GM18520 (cell line): ENCODE measurements around the gene TMPRSS3.

Experiments used
- ATAC-seq: cut with Tn5 transposase; IDR thresholded peaks from one replicate; pipeline ENCODE4 v1.9.1; 2021; ENCODE audit not compliant: unreplicated experiment

Gene TMPRSS3

DNA sequence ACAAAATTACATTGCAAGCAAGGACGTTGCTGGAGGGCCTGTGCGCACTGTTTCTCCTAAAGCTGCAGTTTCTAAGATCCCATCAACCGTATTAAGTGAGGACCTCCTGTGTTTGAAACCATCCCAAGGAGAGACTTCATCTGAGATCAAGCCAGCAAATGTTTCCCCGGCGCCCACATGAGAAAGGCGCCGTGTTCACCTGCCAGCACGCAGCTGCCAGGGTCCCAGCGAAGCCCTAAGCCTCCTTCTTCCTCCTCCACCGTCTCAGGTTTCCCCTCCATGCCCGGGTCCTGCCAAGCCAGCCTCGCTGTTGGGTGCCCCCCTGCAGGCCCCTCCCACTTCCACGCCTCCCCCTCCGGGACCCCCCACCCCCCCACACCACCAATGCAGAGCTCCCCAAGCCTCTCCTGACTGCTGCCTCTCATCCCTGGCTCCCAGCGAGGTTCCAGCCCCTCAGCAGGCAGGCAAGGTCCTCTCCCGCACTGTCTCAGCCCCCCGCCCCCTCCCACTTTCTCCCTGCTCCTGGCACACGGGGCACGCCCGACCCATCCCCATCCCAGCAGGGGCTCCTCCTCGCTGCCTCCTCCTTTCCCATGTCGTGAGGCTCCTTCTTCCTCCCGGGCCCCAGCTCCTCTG is 20.9 kb downstream of the TMPRSS3 start:
- no peak for ATAC-seq

DNA sequence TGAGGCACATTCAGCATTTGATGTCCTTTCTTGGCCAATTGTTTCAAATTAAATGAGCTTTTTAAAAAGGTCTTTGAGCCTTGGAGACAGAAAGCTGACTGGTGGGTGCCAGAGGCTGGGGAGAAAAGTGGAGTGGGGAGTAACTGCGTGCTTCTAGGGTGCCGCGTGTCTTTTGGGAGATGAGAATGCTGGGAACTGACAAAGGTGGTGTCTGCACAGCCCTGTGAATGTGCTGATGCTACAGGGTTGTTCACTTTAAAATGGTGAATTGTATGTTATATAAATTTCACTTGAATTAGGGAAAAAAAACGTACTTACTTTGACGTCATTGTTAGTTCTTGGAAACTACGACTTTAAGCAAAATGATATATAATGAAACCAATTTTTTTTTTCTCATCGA is 21.4 kb downstream of the TMPRSS3 start:
- no peak for ATAC-seq

DNA sequence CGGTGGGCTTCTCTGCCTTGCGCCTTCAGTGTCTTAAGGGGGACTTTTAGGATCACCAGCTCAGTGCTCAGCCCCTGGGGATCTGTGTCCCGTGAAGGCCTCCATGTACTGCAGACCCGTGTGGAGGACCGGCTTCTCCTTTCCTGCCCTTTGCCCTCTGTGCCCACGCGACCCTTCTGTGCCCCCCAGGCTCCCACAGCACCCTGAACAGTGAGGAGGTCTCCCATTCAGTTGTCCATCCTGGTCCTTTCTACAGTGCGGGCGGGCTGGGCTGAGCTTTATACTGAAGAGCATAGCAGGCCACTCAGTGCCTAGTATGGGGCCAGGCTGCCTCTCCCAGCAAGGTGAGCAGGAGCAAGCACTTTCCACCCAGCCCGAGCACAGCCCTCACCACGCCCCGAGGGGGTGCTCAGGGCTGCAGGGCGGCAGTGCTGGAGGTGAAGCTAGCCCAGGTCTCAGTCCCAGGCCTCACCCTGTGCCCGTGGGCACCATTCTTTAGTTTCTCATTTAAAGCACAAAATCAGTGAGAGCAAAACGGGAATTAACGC is 21.9 kb downstream of the TMPRSS3 start:
- ATAC-seq: no peak

DNA sequence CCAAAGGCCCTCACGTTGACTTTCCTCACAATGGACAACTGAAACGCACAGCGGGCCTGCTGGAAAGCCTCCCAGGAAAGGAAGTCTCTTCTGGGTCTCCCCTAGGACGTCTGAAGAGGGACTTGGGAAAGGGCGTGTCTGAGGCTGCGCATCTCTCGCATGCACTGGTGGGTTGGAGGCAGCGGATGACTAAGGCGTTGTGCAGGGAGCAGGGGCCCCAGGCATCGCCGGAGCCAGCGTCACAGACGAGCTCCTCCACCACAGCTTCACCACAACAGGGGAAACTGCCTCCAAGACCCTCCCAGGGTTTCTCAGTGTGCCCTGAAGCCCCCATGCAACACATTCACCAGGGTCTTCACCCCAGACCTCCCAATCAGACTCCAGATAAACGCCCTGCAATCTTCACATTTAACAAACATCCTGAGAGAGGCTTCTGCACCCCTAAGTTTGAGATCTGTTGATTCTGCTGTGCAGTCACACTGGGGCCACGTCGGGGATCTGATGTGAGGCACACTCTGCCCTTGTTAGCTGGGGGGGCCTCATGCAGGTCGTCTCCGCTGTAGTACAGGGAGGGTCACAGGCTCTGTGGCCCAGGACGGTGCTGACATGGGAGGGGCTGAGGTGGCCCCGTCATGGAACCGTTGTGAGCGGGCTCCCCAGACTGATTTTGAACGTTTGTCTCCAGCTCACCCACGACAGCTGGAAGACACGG is 22.5 kb downstream of the TMPRSS3 start:
- ATAC-seq: no peak

DNA sequence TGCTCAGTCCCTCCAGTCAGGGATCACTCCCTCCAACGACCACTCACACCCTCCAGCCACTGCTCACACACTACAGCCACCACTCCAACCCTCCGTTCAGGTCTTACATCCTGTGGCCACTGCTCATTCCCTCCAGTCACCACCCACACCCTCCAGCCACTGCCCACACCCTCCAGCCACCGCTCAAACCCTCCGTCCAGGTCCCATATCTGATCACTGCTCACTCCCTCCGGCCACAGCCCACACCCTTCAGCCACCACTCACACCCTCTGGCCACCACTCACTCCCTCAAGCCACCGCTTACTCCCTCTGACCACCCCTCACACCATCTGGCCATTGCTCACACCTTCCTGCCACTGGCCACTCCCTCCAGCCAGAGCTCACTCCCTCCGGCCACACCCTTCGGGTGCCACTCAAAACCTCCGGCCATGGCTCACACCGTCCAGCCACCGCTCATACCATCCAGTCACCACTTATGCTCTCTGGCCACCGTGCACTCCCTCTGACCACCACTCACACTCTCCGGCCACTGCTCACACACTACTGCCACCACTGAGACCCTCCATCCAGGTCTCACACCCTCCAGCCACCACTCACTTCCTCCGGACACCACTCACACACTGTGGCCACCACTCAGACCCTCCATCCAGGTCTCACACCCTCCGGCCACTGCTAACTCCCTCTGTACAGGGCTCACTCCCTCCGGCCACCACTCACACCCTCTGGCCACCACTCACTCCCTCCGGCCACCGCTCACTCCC is 24.8 kb downstream of the TMPRSS3 start:
- ATAC-seq: no peak

DNA sequence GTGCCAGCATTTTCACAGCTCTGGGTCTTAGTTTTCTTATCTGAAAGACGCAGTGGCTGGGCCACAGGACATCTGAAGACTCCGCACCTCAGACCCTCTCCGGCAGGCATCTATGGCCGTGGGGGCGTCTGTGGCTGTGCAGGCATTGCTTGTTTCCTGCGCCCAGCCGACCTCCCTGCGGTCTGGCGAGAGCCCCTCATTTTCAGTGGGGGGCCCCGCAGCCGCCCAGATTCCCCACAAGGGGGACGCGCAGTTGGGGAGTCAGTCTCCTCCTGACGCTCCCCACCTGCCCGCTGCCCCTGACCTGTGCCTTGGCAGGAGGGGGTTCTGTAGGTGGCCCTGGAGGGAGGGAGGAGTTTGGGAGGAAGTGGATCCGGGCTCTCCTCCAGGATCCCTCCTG is 26.0 kb downstream of the TMPRSS3 start:
- no peak for ATAC-seq

DNA sequence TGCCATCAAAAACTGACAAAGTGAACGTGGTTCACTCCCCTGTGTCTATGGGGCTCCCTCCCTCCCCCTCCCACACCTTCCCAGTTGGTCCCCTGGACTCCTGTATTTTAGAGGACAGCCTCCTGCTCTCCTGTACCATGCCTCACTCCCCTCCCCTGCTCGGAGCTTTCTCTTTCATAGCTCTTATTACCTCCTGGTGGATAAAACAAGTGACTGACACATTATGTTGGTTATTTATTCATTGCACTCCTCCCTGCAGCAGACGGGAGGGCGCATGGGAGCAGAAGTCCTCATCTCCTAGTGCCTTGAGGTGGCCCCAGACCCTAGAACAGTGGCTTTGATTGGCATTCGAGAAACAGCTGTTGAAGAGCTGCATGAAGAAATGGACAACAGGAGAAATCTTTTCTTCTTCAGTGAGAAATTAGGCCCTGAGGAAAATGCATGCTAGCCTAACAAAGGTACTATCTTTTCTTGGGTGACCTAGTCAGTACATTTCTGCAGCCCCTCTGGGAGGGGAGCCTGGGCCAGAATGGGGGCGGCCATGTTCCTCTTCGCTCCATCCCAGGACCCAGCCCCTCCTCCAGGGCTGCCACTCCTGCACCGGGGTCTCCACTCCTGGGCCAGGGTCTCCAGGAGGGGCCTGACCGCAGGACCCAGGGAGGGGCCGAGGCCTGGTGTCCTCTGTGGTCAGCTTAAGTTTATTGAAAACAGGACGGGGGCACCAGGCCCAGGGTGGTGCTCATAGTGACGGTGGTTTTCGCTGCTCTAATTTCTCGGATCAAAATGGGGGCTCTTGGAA is 28.3 kb downstream of the TMPRSS3 start:
- ATAC-seq: no peak

DNA sequence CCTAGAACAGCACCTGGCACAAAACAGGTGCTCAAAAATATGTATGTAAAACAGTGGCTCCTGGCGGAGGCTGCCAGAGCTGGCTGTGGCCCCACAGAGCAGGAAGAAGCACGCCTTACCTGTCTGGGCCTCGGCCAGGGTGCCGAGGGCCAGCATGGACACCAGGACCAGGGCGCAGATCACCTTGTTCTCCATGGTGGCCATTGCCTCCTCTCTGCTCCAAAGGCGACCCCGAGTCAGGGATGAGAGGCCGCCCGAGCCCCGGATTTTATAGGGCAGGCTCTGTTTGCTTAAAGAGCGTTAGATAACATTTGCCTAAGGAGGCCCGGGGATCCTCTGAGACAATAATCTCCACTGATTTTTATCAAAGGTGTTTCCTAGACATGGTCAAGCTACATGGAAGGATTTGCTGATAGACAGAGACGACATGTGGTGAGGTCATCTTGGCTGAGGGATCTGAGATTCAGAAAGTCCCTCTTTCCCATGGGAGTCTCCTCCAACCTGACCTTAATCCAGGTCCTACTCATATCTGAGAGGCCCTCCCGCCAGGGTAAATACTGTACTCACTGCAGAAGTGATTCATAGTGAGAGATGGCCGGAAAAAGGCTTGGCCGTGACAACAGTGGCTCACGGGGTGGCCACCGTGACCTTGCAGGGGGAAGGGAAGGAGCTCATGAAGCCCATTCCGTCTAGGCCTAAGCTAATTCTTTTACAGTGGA is 29.4 kb downstream of the TMPRSS3 start, which contains the start of gene TFF1:
Gene TFF1, minus strand, starts transcription at position 244 of the 719 bp plus-strand sequence. Its CDS starts 40 bp downstream, at position 204.
- no peak for ATAC-seq

DNA sequence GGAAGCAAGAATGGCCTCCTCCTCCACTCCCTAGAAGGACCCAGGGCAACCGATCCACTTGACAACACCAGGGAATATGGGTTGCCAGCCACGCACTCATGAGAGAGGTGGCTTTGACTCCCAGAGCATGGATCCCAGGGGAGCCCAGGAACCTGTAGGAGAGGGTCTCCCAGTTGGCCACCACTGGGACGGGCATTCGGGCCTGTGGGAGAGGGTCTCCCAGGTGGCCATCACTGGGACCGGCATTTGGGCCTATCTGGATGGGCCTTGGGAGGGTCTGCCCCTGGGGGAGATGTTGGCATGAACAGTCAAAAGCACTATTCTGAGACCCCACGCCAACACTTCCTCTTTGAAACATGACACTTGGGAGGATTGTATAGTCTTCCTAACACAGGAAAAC is 30.1 kb downstream of the TMPRSS3 start:
- no peak for ATAC-seq

DNA sequence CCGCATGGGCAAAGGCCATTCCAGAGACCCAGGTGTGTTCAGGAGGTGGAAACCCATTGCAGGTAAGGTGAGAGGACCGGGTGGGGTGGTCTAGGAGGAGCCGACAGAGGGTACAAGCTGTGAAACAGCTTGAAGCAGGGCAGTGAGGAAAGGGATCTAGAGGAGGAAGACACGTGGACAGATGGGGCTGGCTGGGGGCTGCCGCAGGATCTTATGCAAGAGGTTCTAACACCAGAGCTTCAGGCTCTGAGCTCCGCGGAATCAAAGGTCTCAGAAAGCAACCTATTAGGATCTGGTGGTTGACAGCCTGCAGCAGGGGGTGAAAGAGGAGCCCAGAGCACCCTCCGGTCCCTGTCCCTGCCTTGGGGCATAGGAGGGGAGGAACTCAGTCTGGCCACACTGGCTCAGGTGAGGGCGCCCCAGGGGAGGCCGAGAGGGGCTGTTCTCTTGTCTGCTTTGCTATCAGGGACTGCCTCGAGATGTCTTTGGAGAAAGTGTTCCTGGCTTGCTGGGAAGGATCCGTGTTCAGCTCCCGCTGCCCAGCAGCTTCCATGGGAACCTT is 31.5 kb downstream of the TMPRSS3 start:
- ATAC-seq: no peak

DNA sequence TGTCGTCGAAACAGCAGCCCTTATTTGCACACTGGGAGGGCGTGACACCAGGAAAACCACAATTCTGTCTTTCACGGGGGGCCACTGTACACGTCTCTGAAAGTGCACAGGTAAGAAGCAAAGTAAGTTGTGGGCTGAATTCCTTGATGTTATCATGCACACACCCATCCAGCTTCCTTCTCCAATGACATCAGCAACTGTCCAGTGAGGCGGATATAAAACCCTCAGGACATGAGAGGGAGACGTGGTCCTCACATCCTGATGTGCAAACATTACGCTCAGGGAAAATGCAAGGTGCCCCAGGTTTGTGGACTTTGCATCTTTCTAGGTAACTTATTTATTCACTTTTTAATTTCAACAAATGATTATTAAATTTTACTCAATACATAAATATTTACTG is 32.5 kb downstream of the TMPRSS3 start:
- ATAC-seq: no peak

DNA sequence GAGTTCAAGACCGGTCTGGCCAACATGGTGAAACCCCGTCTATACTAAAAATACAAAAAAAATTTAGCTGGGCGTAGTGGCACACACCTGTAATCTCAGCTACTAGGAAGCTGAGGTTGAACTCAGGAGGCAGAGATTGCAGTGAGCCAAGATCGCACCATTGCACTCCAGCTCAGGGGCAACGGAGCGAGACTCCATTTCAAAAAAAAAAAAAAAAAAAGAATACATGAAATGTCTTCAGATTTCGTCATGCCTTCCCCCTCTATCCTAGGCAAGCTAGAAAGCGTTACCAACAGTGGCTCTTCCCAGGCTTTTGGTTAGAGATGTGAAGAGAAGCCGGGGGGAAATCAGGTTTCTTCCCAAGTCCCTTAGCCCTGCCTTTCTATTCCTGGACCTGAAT is 33.2 kb downstream of the TMPRSS3 start:
- no peak for ATAC-seq

DNA sequence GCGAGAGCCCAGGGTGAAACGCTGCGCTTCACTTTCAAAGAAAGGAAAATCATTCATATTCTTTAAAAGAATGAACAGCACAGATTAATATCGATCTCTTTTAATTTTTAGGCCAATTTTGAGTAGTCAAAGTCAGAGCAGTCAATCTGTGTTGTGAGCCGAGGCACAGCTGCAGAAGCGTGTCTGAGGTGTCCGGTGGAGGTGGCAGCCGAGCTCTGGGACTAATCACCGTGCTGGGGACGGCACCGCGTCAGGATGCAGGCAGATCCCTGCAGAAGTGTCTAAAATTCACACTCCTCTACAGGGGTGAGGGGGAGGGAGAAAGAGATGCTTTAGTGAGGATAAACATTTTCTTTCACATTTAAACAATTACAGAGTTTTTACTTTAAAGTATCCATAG is 33.7 kb downstream of the TMPRSS3 start:
- ATAC-seq: no peak

DNA sequence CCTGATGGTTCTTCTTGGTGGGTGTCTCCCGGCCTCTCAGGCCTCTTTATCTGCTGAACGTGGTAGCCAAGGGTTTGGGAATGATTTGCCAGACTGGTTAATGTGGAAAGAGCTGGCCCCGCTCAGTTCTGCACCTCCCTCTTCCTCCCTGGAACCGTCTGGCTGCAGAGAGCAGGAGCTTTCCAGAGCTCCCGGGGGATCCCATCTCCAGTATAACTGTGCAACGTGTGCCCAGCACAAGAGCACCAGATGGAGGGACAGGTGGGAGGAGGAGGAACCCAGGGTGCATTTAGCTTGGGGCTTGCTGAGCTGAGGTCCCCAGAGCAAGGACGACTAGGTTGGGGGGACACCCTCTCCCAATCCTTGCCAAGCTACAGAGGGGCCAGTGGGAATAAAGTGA is 34.6 kb downstream of the TMPRSS3 start:
- ATAC-seq: no peak

DNA sequence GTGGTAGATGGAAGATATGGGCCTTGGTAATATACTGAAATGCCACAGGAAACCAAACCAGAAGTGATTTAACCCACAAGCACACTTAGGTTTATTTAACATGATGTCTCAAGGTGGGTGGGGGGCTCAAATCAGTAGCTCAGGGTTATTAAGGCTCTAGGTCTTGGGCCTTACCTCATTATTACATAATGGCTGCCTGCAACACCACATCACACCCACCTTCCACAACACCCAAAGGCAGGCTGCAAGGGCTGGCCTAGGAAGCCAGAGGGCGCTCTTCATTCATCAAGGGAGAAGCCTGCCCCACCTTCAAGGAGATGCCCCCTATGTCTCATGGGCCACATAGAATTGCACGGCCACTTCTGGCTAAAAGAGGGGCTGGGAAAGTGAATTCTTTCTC is 35.5 kb downstream of the TMPRSS3 start:
- no peak for ATAC-seq

DNA sequence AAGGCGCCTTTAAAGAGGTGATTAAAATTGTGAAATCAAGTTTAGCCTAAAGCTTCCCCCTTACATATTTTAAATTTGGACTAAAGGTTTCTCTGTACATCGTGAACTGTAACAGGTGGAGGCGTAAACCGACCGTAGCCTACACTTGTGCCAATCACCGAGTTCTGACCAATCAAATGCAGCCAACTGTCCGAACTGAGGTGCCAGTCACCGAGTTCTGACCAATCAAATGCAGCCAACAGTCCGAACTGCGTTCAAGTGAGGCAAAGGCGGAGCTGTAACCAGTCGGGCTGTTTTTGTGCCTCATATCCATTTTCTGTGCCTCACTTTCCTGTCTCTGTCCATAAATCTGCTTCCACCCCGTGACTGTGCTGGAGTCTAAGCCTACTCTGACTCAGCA is 36.9 kb downstream of the TMPRSS3 start:
- no peak for ATAC-seq

DNA sequence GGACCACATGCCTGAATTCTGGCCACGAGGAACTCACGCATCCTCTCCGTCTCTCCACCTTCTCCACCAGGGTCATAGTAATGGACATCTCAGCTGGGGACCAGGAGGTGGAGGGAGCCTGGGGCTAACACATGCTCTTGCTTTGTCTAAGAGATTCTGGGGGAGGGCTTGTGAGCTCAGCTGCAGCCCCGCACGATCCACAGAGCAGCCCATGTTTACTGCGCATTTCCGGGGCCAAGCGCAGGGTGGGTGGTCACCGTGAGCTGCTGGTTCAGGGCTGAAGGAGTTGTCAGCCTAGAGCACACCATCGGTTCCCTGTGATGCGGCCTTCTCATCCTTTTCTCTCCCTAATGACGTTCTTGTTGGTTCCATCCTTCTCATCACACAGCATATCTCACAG is 37.6 kb downstream of the TMPRSS3 start:
- ATAC-seq: no peak

DNA sequence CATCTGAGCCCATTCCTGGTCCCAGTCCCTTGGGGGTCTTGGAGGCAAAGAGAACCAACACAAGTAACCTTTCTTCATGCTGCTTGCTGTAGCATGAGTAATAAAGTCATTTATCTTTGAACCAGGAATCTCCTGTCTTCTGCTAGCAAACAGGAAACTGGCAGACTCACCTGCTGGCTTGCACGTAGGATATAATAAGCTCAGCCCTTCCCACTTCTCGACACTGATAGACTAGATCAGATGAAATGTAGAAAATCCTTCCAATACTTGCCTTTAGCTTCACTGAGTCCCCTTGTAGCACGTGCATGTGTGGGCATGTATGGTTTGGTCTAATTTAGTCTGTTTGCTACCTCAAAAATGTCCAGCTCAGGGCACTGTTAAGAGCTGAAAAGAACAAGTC is 38.5 kb downstream of the TMPRSS3 start:
- ATAC-seq: no peak

DNA sequence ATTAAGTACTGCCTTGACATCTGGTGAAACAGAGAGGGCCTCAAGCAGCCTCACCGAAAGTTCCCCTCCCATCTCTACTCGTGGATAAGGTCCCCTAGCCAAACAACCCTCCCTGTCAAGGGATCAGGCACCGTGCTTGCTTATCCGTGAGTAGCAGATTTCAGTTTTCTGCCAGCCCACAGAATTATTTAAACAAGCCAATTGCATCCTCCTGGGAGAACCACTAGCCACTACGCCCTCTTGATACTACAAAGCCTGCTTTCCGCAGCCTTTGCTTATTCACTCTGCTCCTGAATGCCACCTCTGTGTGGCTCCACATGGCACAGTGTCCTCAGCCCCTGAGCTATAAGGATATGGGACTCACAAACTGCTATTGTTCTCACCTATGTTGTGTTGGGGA is 39.2 kb downstream of the TMPRSS3 start:
- ATAC-seq: no peak

DNA sequence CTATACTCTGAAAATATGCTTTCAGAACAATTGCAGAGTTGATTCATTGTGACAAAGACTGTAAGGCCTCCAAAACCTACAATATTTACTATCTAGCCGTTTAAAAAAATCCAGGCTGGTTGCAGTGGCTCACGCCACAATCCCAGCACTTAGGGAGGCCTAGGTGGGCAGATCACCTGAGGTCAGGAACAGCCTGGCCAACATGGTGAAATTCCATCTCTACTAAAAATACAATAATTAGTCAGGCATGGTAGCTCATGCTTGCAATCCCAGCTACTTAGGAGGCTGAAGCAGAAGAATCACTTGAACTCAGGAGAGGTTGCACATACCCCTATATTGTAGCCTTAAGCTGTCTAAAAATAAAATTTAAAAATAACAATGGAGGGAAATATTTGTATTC is 39.8 kb downstream of the TMPRSS3 start:
- ATAC-seq: no peak
